ENCODE results near the gene ITFG1.
A peak's percentile ranks its signal among the peaks of the same experiment; 100 is the strongest.
"Not testable (repeated sequence)": the region's sequence is repeated elsewhere in the genome, so short reads cannot be mapped to it uniquely, and the experiment has no call there.

Gene ITFG1

DNA sequence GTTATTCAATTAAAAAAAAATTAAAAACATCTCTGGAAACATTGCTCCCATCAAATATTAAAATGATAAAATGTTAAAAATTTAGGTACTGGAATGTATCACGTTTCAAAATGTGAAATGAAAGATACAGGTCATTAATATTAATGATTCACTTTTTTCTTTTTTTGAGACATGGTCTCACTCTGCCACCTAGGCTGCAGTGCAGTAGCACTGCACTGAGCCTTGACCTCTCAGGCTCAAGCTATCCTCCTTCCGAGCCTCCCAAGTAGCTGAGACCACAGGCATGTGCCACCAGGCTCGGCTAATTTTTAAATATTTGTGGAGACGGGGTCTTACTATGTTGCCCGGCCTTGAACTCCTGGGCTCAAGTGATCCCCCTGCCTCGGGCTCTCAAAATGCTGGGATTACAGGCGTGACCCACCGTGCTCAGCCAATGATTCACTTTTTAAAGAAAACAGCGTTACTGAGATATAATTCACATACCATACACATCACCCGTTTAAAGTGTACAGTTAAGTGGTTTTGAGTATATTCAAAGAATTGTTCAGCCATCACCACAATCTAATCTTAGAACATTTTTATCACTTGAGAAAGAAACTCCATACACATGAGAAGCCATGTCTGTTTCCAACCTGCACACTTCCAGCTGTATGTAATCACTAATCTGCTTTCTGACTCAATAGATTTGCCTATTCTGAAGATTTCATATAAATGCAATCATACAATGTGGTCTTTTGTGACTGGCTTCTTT lies 298.0 kb downstream of the ITFG1 start:
- no peak overlapping the region for H3K4me3 ChIP-seq (ENCODE audit: low read depth, low read length)
- H3K36me3 ChIP-seq (replicated peaks), result no peaks in the 10 kb centered on the region
- peak; percentile 18 for DNase-seq
- in situ Hi-C loops (cut with HindIII; ENCODE audit: low pct_ligation_motif_present, low sequenced_read_pairs), result no loop called here
- no peak overlapping the region for H3K27ac ChIP-seq
- TF ChIP-seq, protein P1, sequence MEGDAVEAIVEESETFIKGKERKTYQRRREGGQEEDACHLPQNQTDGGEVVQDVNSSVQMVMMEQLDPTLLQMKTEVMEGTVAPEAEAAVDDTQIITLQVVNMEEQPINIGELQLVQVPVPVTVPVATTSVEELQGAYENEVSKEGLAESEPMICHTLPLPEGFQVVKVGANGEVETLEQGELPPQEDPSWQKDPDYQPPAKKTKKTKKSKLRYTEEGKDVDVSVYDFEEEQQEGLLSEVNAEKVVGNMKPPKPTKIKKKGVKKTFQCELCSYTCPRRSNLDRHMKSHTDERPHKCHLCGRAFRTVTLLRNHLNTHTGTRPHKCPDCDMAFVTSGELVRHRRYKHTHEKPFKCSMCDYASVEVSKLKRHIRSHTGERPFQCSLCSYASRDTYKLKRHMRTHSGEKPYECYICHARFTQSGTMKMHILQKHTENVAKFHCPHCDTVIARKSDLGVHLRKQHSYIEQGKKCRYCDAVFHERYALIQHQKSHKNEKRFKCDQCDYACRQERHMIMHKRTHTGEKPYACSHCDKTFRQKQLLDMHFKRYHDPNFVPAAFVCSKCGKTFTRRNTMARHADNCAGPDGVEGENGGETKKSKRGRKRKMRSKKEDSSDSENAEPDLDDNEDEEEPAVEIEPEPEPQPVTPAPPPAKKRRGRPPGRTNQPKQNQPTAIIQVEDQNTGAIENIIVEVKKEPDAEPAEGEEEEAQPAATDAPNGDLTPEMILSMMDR (IDR thresholded peaks at IDR 0.05; ENCODE audit: low read depth, low read length, missing control alignments), result peak; percentile 5
- H3K27me3 ChIP-seq (replicated peaks), result no peaks in the 10 kb centered on the region

DNA sequence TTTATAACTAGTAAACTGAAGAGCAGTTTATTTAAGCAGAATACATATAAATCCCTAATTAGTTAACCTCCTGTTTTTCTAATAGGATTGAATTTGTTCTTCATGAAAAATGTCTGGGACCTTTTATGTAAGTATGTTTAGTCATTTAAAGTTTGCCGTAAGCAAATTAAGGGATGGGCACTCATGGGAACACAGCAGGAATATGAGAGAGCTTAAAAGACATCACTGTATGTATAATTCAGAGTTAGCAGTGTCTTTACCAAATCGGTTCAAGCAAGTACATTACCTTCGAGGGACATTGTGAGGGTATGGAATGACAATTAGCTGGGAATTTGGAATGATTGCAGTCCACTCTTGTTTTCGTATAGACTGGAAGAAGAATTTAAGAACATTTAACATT lies 299.4 kb downstream of the ITFG1 start:
- in situ Hi-C loops (cut with HindIII; ENCODE audit: low pct_ligation_motif_present, low sequenced_read_pairs), result no loop called here
- H3K36me3 ChIP-seq (replicated peaks), result no peaks in the 10 kb centered on the region
- no peak for DNase-seq

DNA sequence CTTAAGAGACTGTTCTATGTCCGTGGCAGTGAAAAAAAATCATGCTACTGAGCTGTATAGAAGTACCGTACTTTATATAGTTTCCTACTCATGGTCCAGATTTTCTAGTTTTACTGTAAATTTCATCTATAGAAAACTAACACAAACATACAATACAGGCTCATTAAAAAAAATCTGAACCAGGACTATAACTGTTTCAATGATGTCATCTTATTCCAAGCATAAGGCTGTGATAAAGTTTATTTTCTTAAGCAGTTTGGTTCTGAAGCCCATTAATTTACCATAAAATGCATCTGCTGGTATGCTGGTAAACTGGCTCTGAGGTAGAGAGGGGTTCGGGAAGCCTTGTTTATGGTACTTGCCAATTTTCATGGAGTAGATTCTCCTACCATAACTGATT lies 300.4 kb downstream of the ITFG1 start:
- in situ Hi-C loops (cut with HindIII; ENCODE audit: low pct_ligation_motif_present, low sequenced_read_pairs), result no loop called here
- Histone ChIP-seq H3K27me3 (replicated peaks) (no peaks in the 10 kb centered on the region), H3K36me3 (replicated peaks) (no peaks in the 10 kb centered on the region), H3K4me3 (ENCODE audit: low read depth, low read length) (no peak overlapping the region), H3K27ac (no peak overlapping the region)
- TF ChIP-seq, protein P1 (IDR thresholded peaks at IDR 0.05; ENCODE audit: low read depth, low read length, missing control alignments), result no peak
- DNase-seq, result no peak

More for the DNA sequence above, 299.4 kb downstream of the ITFG1 start:
- TF ChIP-seq, protein P1 (IDR thresholded peaks at IDR 0.05; ENCODE audit: low read depth, low read length, missing control alignments), result no peak
- H3K27ac ChIP-seq, result no peak overlapping the region
- H3K27me3 ChIP-seq (replicated peaks), result no peaks in the 10 kb centered on the region
- no peak overlapping the region for H3K4me3 ChIP-seq (ENCODE audit: low read depth, low read length)

DNA sequence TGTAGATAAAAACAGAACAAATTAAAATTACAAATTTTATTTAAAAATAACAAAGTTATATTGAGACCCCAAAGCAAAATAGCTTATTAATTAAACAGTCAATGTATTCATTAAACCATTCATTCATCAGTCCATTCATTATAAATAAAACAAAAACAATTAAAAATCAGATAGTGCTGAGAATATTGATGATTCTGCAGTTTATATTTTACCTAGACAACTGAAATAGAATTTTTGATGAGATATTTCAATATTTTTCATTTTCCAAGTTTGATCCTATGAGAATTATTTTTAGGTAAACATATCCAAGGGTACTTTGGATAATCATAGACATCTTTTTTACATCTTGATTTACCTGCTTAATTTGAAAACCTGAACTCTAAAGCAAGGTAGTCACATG lies 301.9 kb downstream of the ITFG1 start:
- in situ Hi-C loops (cut with HindIII; ENCODE audit: low pct_ligation_motif_present, low sequenced_read_pairs), result no loop called here
- TF ChIP-seq, protein P1 (IDR thresholded peaks at IDR 0.05; ENCODE audit: low read depth, low read length, missing control alignments), result no peak
- H3K36me3 ChIP-seq (replicated peaks), result no peaks in the 10 kb centered on the region

DNA sequence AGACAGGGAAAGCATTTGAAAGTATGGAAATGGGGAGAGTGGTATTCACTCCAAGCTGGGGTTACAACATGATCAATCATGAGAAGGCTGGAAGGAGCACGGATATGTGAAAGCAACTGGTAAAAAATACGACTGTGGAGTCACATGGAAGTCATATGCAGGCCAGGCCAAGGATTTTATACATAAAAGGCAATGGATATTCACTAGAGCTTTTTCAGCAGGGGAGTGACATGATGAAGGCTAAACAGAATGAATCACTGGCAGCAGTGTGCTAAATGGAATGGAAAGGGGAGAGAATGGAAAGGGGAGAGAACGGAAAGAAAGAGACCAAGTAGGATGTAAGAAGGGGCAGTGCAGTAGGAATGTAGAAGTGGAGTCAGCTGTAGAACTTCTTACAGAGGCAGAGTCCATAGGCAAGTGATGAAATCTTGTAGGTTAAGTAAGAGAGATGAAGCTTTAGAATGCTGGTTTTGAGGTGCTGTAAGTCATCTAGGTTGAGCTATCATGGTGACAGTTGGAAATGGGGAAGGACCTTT lies 304.1 kb downstream of the ITFG1 start:
- no peak for DNase-seq
- TF ChIP-seq, protein P1 (IDR thresholded peaks at IDR 0.05; ENCODE audit: low read depth, low read length, missing control alignments), result no peak
- in situ Hi-C loops (cut with HindIII; ENCODE audit: low pct_ligation_motif_present, low sequenced_read_pairs), result no loop called here
- Histone ChIP-seq H3K27me3 (replicated peaks) (no peaks in the 10 kb centered on the region), H3K27ac (no peak overlapping the region), H3K36me3 (replicated peaks) (no peaks in the 10 kb centered on the region), H3K4me3 (ENCODE audit: low read depth, low read length) (no peak overlapping the region)

More for the DNA sequence above, 301.9 kb downstream of the ITFG1 start:
- no peak for DNase-seq
- Histone ChIP-seq H3K4me3 (ENCODE audit: low read depth, low read length) (no peak overlapping the region), H3K27me3 (replicated peaks) (no peaks in the 10 kb centered on the region), H3K27ac (no peak overlapping the region)

DNA sequence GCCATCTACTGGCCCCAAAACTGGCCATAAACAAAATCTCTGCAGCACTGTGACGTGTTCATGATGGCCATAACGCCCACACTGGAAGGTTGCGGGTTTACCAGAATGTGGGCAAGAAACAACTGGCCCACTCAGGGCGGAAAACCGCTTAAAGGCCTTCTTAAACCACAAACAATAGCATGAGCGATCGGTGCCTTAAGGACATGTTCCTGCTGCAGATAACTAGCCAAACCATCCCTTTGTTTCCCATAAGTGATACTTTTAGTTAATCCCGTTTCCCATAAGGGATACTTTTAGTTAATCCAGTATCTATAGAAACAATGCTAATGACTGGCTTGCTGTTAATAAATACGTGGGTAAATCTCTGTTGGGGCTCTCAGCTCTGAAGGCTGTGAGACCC lies 308.4 kb downstream of the ITFG1 start:
- H3K36me3 ChIP-seq (replicated peaks); DNase-seq; H3K4me3 ChIP-seq (ENCODE audit: low read depth, low read length); H3K27me3 ChIP-seq (replicated peaks); in situ Hi-C loops (cut with HindIII; ENCODE audit: low pct_ligation_motif_present, low sequenced_read_pairs); H3K27ac ChIP-seq: not testable (repeated sequence)
